ENCODE results near the gene FAM181A. TPM values are rescaled to one million over a fixed set of nuclear protein-coding genes. Genes with fewer than 3 reads are reported as not detected.

The FAM181A gene
- total and polyA plus RNA-seq, 10 of the 15 experiments (the other 5 are each of a cell fraction or from before 2014, with no cell fraction given) = not detected

DNA sequence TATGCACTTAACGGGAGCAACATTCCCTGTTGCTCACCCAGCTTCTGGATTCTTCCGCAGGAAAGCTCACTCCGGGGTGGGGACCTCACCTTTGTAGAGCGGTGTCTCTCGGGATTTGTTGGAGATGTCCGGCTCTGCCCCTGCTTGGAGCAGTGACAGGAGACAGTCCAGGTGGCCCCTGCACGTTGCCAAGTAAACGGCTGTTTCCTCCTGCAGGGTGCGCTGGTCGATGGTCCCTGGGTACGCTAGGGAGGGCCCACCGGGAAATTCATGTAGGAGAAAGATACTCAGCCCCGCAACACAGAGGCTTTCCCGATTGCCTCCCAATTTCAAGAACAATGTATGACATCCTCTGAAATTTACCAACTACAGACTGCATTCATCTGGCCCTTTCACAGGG is 26.1 kb downstream of the FAM181A start:
- no peaks in the 10 kb centered on the region; the same call in 1 of the 2 replicates for H3K79me2 ChIP-seq (ENCODE audit: control insufficient read depth, insufficient read depth, low read length)
- FAIRE-seq = no peak
- ATAC-seq = no peak
- TF ChIP-seq TCF7 (IDR thresholded peaks at IDR 0.05; ENCODE audit: borderline replicate concordance) = no peak
- no peak for TF ChIP-seq SKIL (IDR thresholded peaks at IDR 0.05; ENCODE audit: low read depth, poor library complexity, severe bottlenecking)
- no peak for TF ChIP-seq BCLAF1 (IDR thresholded peaks at IDR 0.05)
- no peak for TF ChIP-seq KDM1A (IDR thresholded peaks at IDR 0.05; ENCODE audit: borderline replicate concordance)
- TF ChIP-seq KAT2A (conservative IDR thresholded peaks at IDR 0.05; ENCODE audit: control insufficient read depth, low read depth, low read length) = no peak
- TF ChIP-seq HDGF (IDR thresholded peaks at IDR 0.05) = no peak
- TF ChIP-seq ESRRA (IDR thresholded peaks at IDR 0.05; ENCODE audit: low read length) = no peak
- no peak for TF ChIP-seq TAF1 (IDR thresholded peaks at IDR 0.05; ENCODE audit: borderline replicate concordance, low read depth, low read length)
- TF ChIP-seq NFYA (IDR thresholded peaks at IDR 0.05; ENCODE audit: borderline replicate concordance, low read depth, low read length) = no peak
- TF ChIP-seq CTCF (IDR thresholded peaks at IDR 0.05 in 2 of 3, conservative IDR thresholded peaks at IDR 0.05 in 1 of 3; ENCODE audit: control insufficient read depth in 2 of 3, extremely low read depth in 1 of 3, insufficient read depth in 1 of 3, low read depth in 3 of 3, low read length in 3 of 3) = peak in 2 of 3 experiments; percentile 27 to 39; a peak in 3 of 6 replicates
- TF ChIP-seq NR2F1 (conservative IDR thresholded peaks at IDR 0.05) = no peak
- no peak for TF ChIP-seq STAT3 (IDR thresholded peaks at IDR 0.05; ENCODE audit: low read depth, low read length)

More for the DNA sequence above, 26.1 kb downstream of the FAM181A start:
- Histone ChIP-seq H3K4me1 (ENCODE audit: control insufficient read depth, insufficient read depth, low read length) (peaks cover 59% of the 10 kb centered on the region), H3K4me2 (ENCODE audit: control insufficient read depth, insufficient read depth) (peak overlapping the region; percentile 98), H3K36me3 (ENCODE audit: control insufficient read depth in 2 of 2, insufficient read depth in 2 of 2, low read length in 1 of 2) (peaks cover 0 to 2% of the 10 kb centered on the region in 2 experiments; a peak in 2 of 4 replicates), H3K9me3 (replicated peaks; ENCODE audit: control insufficient read depth, insufficient read depth, low read length) (no peaks in the 10 kb centered on the region), H4K20me1 (ENCODE audit: control insufficient read depth, insufficient read depth) (no peaks in the 10 kb centered on the region), H3K27me3 (replicated peaks in 1 of 2; ENCODE audit: control insufficient read depth in 2 of 2, insufficient read depth in 2 of 2, low read length in 1 of 2) (no peaks in the 10 kb centered on the region), H3K9ac (ENCODE audit: control insufficient read depth, insufficient read depth, low read length) (no peak overlapping the region), H2AFZ (ENCODE audit: control insufficient read depth, low read depth, low read length) (no peak overlapping the region), H3K27ac (ENCODE audit: control insufficient read depth, insufficient read depth) (no peak overlapping the region), H3K4me3 (no peak overlapping the region)
- intact Hi-C loops (cut with micrococcal nuclease; ENCODE audit: unreplicated experiment) = no loop called here
- in situ Hi-C loops (cut with MboI) = loop anchor here (25.0 kb wide), 2 partner anchors 1191 to 1709 kb away; no protein-coding TSS in a partner anchor
- BruUV-seq (replicated peaks) = no TSS peak
- ChIA-PET RAD21 (ENCODE audit: unreplicated experiment) (interaction anchor here (1.0 to 15.3 kb wide), 7 partner anchors 10 to 50 kb away, joined by 4 to 324 read pairs (median 7); partner anchors contain the start of gene ASB2), CTCF (interaction anchor here (1.0 to 5.2 kb wide), 9 partner anchors 9 to 183 kb away, joined by 3 to 58 read pairs (median 6); partner anchors contain the start of gene CCDC197), SMC1A (ENCODE audit: uncharacterized antibody, unreplicated experiment) (interaction anchor here (1.2 to 19.5 kb wide), 6 partner anchors 12 to 61 kb away, joined by 3 to 409 read pairs (median 25); partner anchors contain the start of gene ASB2), POLR2A (interaction anchor here (0.7 to 1.1 kb wide), 2 partner anchors 11 to 47 kb away, joined by 3 to 5 read pairs; no protein-coding TSS in a partner anchor)
- DNase-seq (ENCODE audit: low read depth, low spot score) = no peak
- 76% methylated on average over 14 of the region's 14 CpGs for WGBS (ENCODE audit: insufficient coverage, insufficient replicate concordance, low lambda C conversion rate, missing lambda C conversion rate)
